GM20431 (cell line): ENCODE results near the gene CETN2.
"Not testable (repeated sequence)": the region's sequence is repeated elsewhere in the genome, so short reads cannot be mapped to it uniquely, and the experiment has no call there.

Source experiments
- in situ Hi-C: fragments of 300-500 bp; cut with MseI, MboI; formaldehyde crosslinking; loops from one replicate; pipeline ENCODE4 v1.15.0; 2020; ENCODE audit warnings: low sequenced_read_pairs; ENCODE audit not compliant: unreplicated experiment

The CETN2 gene

DNA sequence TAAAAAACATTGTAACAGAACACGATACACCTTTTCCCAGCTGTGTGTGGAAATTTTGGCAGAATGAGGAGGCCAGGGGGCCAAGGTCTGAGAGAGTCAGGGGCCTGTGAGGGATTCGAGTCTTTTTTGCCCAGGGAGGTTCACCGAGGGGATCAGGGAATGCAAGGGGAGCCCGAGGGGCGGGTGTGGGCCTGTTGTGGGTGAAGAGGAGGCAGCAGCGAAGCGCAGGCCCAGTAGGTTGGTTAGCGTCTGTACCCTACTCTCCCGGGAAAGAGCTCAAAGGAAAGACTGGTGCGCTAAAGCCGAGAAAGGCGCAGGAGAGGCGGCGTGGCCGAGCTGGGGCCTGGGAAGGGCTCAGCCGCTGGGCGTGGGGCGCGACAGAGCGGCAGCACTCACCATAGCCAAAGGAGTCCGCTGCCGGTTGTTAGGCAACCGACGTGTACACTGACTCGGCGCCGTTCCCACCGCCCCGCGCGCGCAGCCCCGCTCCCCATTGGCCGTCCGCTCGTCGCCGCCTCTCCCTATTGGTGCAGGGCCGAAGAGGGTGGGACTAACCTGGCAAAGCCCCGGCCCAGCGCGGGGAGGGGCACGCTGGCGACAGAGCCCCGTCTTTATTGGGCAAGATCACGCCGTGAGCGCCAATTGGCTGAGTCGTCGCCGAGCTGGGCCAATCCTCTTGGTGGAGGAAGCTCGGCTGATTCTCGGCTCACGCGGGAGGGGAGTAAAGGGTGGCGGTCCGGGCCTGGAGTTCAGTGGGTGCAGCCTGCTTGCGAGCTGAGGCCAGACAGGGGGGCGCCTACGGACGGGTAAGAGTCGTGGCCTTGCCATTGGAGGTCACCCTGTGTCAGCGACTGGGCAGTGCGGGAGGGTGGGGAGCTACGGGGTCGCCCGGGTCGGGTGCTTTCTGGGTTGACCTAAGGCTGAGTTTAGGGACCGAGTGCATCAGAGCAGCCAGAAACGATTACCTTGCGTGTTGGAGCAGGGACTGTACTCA, at the start of gene CETN2, which contains the start of gene NSDHL:
CETN2 (minus strand) TSS at position 446 of the 994 bp plus-strand sequence; CDS start at position 399, 47 bp downstream.
NSDHL (plus strand) TSS at position 752 of the 994 bp plus-strand sequence. CDS start 15,262 bp downstream, outside the sequence.
- in situ Hi-C loops, result no loop called here

DNA sequence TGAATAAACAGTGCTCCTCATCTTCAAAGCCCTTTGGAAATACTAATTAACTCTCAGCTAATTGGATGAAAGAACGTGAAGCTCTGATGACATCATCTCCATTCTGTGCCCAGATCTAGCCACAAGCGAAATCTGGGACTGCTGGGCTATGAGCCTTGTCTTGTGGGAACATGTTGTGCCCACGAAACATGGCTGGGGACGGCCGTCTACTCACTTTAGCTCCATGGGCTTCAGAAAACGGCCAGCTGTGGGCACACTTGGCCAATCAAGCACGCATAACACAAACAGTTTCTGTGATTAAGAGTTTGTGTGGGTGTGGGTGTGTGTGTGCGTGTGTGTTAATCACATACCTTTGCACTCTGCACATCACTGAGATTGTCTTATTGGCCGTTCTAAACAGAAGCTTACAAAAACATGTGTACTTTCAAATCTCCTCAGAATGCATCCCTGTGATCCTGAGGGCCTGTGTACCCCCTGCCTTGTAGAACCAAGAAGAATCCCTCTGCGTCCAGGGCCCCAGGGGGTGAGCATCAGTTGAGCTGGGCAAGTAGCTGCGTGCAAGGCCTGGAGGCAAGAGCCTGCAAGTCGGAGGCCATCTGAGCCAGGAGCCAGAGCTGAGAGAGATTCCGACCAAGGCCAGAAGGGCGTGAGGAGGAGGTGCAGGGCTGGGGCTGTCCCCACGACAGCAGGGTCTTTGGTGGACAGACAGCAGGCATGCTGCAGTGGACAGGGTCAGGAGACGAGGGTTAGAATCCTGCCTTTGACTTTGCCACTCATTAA, 48.6 kb upstream of the CETN2 start:
- in situ Hi-C loops, result no loop called here

DNA sequence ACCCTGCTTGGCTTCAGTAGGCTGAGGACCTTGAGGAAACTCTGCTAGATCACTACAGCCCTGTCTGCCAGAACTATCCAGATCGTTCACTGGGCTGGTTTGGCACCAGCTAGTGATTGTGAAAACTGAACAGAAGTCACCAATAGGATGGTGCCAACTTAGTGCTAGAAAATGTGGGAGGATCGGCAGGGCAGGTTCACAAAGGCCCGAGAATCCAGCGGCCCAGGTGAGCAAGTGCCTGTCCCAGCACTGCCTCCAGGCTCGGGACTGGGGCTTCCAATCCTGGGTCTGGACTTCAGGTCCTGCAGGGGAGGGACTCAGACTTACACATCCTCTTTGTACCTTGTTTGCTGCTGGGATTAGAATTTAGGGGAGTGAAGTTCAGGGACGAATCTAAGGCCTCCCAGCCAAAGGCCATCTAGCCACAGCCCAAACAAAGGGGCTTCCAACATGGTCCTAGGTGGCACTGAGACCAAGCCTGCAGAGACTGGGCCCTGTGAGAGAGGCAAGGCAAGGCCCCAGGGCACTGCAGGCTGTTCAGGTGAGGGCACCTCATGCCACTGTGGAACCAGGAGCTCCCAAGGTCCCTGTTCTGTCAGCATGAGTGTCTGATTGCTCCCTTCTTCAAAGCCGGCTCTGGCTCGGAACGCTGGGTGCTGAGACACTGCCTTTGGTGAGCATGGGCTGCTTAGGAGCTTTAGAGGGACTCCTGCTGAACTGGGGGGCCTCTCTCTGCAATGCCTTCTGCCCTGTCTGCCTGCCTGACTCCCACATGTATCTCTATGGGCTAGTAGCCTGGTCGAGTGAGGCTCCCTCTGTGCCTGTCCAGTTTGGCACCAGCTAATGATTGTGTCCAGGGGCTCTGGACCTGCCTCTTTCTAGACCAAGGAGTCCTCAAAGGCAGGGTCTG, 46.6 kb upstream of the CETN2 start:
- in situ Hi-C loops, result no loop called here

DNA sequence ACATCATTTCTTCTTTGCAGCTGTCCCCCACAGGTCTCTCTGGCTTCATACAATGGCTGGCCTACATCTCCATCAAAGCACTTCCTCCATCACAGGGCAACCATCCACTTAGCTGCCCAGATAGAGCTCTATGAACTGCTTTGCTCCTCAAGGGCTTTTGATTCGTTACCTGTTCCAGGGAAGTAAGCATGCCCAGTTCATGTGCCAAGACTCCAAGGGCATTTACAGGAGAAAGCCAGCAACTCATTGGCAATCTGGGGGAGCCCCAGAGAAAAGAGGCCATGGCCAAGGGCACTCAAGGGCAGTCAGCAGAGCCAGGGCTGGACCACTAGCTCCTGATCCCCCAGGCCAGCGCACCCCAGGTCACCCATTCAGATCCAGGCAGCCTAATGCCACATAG, 42.8 kb upstream of the CETN2 start:
- in situ Hi-C loops, result no loop called here

DNA sequence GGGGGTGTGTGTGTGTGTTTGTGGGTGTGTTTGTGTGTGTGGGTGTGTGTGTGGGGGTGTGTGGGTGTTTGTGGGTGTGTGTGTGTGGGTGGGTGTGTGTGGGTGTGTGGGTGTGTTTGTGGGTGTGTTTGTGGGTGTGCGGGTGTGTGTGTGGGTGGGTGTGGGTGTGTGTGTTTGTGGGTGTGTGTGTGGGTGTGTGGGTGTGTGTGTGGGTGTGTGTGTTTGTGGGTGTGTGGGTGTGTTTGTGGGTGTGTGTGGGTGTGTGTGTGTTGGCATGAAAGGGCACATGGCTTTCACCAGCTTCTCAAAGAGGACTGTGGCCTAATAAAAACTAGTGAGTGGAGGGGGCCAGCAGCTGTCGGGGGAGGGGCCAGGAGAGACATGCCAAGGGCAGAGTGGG, 42.0 kb upstream of the CETN2 start:
- in situ Hi-C loops, result no loop called here

DNA sequence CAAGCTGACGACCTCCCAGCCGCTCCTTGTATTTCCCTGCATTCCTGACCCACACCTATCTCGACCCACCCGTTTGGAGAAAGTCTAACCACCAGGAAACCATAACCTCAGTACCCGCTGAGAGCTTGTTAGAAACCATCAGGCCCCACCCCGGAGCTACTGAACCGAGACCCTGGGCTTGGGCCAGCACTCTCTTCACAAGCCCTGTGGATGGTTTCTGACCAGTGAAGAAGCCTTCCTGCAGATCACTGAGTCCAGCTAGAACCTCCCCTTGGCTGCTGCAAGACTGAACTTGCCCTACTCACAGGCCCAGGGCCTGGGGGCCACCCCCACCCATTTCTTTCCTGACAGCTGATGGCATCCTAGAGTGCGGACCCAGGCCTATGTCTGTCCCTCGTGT, 40.7 kb upstream of the CETN2 start:
- in situ Hi-C loops, result no loop called here

DNA sequence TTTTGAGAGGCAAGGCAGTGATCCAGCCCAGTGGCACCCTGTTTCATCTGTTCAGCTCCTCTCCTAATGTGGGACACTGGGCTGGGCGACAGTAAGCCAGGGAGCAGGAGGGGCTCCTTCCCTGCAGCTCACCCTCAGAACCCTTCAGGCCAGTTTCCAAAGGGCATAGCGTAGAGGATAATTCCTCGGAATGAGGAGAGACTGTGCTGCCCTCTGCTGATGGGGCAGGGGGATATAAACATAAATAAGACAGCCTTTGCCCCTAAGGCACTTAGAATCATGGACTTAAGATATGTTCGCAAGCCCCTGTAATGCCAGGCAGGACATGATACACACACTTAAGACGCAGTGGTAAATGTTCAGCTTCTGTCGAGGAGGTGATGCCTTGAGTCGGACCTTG, 39.4 kb upstream of the CETN2 start:
- in situ Hi-C loops, result no loop called here

DNA sequence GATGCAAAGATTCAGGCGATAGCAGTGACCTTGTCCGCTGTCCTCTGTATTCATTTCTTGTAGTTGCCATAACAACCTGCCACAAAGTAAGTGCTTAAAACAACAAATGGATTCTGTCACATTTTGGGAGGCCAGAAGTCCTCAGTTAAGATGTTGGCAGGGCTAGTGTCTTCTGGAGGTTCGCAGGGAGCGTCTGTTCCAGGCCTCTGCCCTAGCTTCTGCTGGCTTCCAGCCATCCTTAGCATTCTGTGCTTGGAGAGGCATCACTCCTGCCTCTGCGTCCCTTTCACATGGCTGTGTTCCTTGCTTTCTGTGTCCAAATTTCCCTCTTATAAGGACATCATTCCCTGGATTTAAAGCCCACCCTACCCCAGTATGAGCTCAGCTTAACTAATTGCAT, 35.8 kb upstream of the CETN2 start:
- in situ Hi-C loops, result no loop called here

DNA sequence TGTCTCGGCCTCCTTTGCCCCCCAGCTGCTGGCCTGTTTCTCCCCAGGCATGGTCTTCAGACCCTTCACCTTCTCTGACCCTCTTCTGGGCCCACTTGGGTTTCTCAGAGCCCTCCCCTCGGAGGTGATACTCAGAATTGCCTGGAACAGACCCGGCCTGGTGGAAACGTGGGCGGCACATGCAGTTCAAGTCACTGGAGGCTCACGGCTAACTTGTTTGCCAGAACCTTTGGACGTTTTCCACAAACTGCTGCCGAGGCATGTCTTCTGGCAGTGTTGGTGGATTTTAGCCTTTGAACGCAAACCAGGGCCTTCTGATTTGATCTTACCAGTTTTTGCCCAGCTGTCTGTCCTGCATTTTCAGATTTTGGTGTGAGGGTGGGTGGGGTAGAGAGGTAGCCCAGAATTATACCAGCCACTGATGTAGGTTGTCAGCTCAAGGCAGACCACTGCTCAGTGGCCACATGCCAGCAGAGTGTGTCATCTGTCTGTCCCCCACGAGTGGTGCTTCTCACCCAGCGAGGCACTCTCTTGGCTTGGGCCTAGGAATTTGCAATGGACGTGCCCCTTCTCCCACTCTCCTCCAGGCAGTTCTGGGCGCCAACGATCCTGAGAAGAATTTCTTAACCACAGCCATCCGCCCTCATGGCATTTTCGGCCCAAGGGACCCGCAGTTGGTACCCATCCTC, 34.8 kb upstream of the CETN2 start:
- in situ Hi-C loops, result no loop called here

DNA sequence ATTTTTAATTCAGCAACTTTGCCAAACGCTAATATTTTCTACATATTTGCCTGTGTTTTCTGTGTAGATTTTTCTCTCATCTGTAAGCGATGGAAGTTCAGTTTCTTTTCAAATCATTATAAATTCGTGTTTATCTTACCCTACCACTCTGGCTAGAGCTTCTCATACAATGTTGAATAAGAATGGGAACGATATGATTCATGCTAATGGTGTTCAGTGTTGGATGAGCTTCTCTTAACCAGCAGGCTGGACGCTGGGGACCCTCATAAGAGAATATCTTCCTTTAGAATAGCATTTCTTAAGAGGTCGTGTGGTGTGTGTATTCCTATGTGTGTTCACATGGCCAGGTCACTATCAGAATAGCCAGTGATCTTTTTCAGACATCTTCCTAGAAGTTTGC, 31.3 kb upstream of the CETN2 start:
- in situ Hi-C loops, result no loop called here

DNA sequence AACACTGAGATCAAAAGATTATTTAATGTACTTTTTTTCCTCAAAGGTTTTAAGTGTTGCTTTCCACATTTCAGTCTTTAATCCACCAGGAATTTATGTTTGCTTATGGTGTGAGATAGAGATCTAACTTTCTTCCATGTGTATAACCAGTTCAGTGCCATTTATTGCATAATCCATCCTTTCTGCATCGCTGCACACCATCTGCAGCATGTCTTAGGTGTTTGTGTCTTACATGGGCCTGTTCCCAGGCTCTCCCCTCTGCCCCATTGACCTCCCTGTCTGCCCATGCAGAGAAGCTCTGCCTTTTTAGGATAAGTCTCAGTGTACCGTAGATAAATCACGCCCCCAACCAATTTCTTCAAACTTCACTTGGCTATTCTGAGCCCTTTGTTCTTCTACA, 30.6 kb upstream of the CETN2 start:
- in situ Hi-C loops, result no loop called here

DNA sequence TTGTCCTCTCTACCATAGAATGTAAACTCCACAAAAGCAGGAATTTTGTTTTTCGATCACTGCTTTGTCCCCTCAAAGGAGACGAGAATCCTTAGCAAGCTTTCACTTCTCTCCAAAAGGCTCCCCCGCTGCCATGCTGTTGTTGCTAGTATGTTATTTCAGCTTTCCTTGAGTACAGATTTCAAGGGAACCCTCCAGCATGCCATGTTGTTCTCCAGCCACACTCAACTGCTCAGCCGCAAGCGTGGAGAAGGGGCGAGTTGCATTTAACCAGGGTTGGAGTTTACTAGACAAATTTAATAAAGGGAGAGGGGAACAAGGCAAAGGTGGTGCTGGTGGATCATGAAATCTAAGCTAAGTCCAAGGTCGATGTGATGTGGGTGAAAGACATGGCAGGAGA, 23.4 kb upstream of the CETN2 start:
- in situ Hi-C loops, result no loop called here

DNA sequence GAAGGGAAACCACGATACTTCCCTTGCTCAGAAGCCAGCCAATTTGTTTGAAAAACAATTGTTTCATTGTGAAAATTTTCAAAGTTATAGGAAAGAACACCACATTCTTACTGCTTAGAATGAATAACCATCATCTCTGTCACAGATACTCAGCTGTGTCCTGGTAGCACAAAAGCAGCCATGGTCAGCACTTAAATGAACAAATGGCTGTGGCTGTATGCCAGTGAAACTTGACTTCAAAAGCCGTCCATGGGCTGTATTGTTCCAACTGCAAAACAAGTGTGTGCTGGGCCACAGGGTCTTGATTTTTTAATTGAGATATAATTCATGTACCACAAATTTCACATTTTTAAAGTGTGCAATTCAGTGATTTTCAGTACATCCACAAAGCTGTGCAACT, 19.9 kb upstream of the CETN2 start:
- in situ Hi-C loops, result no loop called here

DNA sequence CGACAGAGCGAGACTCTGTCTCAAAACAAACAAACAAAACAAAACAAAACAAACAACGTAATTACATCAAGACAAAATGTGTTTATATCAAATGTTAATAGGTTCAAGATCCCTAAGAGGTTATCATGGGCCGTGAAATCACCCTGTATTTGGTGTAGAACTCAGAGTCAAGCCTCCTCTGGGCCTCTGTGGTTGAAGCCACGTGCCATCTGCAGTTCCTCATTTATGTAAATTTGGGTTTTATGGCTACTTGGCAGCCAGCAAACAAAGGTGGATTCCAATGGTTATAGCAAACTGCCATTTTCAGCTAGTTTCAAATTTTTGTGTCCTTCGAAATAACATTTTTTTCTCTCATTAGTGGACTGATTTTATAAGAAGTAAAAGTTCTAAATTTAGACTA, 16.7 kb upstream of the CETN2 start:
- in situ Hi-C loops, result no loop called here

DNA sequence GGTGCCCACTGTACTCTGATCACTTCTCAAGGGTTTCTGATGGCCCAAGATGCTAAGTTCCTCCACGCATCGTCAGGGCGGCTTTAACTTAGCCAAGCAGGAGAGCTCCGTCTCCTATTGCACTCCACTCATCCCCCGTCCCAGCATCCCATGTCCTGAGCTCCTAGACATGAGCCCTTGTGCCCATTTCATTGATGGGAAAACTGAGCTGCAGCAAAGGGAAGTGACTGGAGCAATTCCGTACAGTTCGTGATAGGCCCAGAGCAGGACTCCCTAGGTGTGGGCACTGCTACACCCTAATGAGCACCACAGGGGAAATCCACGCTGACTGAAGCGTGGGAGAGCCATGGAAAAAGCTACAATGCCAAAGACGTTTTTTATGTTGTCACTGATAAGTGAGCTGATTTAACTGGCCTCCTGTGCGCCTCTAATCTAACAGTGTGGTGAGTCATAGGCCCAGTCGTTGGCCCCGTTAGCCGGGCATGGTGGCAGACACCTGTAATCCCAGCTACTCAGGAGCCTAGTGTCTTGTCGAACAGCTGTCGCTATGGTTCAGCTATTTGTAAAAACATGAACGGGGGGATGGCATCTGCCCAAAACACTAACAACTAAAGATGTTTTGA, 15.2 kb upstream of the CETN2 start:
- in situ Hi-C loops, result no loop called here

DNA sequence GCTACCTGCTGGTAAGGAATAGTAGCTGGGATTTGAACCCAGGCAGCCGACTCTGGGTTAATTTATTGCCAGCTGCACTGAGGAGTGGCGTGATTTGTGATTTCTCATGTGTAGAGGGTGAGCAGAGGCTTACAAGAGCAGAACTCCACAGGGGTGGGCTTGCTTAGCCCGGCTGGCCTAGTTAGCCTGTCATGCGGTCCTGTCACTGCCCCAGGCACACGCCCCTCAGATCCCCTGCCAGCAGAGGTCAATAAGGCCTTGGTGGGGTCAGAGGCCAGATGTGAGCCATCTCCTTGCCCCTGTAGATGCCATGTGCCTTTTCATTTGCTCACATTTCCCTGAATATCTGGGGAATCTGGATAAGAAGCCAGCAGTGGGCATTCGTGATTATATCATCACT, 13.7 kb upstream of the CETN2 start:
- in situ Hi-C loops, result no loop called here

DNA sequence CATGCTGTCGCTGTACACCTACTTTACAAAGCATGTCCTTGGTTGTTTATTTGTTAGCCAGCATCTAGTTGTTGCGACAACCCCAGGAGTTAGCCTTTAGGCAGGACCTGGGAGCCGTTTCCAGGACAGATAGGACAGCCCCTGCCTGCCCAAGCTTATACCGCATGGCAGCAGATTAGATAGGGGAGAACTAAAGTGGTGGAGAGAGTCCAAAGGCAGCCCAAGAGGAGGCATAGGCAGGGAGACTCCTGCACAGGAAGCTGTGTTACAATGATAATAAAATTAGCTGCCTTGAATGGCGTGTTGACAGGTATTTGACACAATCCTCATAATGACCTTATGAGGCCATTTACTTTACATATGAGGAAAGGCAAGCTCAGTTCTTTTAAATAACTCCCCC, 13.3 kb upstream of the CETN2 start:
- in situ Hi-C loops, result no loop called here

DNA sequence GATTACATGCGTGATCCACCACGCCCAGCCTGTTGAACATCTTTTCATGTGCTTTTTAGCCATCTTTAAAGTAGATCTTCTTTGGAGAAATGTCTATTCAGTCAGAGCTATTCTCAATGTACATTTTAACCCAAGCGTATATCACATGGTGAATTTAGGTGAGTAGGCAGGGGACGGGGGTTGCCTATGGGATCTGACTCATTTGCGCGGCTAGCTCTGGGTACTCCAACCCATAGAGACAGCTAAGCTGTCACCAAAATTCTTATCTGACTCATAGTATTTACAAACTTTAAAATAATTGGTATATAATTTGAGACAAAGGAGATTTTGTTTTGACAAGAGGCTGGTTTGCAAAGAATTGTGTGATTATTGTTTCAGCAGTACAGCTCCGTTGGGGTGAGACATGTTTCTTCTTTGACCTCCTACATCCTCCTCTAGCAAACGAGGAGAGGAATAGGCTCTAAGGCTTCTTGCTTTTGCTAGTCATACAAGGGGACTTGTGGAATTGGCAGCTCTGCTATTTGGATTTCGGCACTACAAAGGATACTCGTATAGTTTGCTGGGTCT, 12.3 kb upstream of the CETN2 start:
- in situ Hi-C loops, result no loop called here

DNA sequence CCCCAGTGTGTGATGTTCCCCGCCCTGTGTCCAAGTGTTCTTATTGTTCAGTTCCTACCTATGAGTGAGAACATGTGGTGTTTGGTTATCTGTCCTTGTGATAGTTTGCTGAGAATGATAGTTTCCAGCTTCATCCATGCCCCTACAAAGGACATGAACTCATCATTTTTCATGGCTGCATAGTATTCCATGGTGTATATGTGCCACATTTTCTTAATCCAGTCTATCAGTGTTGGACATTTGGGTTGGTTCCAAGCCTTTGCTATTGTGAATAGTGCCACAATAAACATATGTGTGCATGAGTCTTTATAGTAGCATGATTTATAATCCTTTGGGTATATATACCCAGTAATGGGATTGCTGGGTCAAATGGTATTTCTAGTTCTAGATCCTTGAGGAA, 4.9 kb upstream of the CETN2 start:
- in situ Hi-C loops, result not testable (repeated sequence)
